ENCODE data around the gene GPC5.

Gene GPC5

GRCh38 chr13:91699863-91700262 lies 301.4 kb downstream of the GPC5 start:
- no peak overlapping the region for H3K4me3 Mint-ChIP-seq
- DNase-seq (no peak), ATAC-seq (no peak)
- no peaks in the 10 kb centered on the region for H3K27me3 Mint-ChIP-seq
- H3K27ac Mint-ChIP-seq = no peak overlapping the region
- no peaks in the 10 kb centered on the region for H3K9me3 Mint-ChIP-seq
- no peaks in the 10 kb centered on the region for H3K4me1 Mint-ChIP-seq

- Mint-ChIP-seq H3K4me3 (no peak overlapping the region), H3K27ac (no peak overlapping the region), H3K4me1 (no peaks in the 10 kb centered on the region), H3K27me3 (no peaks in the 10 kb centered on the region), H3K9me3 (no peaks in the 10 kb centered on the region)
- DNase-seq (no peak), ATAC-seq (no peak)
Measured at GRCh38 chr13:91701975-91702374, 303.6 kb downstream of the GPC5 start.

GRCh38 chr13:91702411-91702810 lies 304.0 kb downstream of the GPC5 start:
- Mint-ChIP-seq H3K4me1 (no peaks in the 10 kb centered on the region), H3K4me3 (no peak overlapping the region), H3K27ac (no peak overlapping the region), H3K27me3 (no peaks in the 10 kb centered on the region), H3K9me3 (no peaks in the 10 kb centered on the region)
- ATAC-seq (no peak), DNase-seq (no peak)

- no peak for ATAC-seq
- no peak for DNase-seq
- Mint-ChIP-seq H3K4me3 (no peak overlapping the region), H3K27me3 (no peaks in the 10 kb centered on the region), H3K27ac (no peak overlapping the region), H3K4me1 (no peaks in the 10 kb centered on the region), H3K9me3 (no peaks in the 10 kb centered on the region)
Measured at GRCh38 chr13:91704398-91704797, 306.0 kb downstream of the GPC5 start.

- Mint-ChIP-seq H3K27me3 (no peaks in the 10 kb centered on the region), H3K4me1 (no peaks in the 10 kb centered on the region), H3K27ac (no peak overlapping the region), H3K9me3 (no peaks in the 10 kb centered on the region), H3K4me3 (no peak overlapping the region)
- ATAC-seq (no peak), DNase-seq (no peak)
Measured at GRCh38 chr13:91708558-91708957, 310.1 kb downstream of the GPC5 start.

- DNase-seq (no peak), ATAC-seq (no peak)
- H3K9me3 Mint-ChIP-seq = no peaks in the 10 kb centered on the region
- H3K27me3 Mint-ChIP-seq = no peaks in the 10 kb centered on the region
- H3K4me3 Mint-ChIP-seq = no peak overlapping the region
- no peak overlapping the region for H3K27ac Mint-ChIP-seq
- H3K4me1 Mint-ChIP-seq = no peaks in the 10 kb centered on the region
Measured at GRCh38 chr13:91709180-91709579, 310.8 kb downstream of the GPC5 start.

GRCh38 chr13:91710733-91711132 lies 312.3 kb downstream of the GPC5 start:
- no peak for ATAC-seq
- no peak for DNase-seq
- H3K27ac Mint-ChIP-seq = no peak overlapping the region
- H3K4me3 Mint-ChIP-seq = no peak overlapping the region
- no peaks in the 10 kb centered on the region for H3K9me3 Mint-ChIP-seq
- no peaks in the 10 kb centered on the region for H3K27me3 Mint-ChIP-seq
- no peaks in the 10 kb centered on the region for H3K4me1 Mint-ChIP-seq

- no peak overlapping the region for H3K27ac Mint-ChIP-seq
- no peak for DNase-seq
- H3K27me3 Mint-ChIP-seq = no peaks in the 10 kb centered on the region
- no peaks in the 10 kb centered on the region for H3K4me1 Mint-ChIP-seq
- no peaks in the 10 kb centered on the region for H3K9me3 Mint-ChIP-seq
- H3K4me3 Mint-ChIP-seq = no peak overlapping the region
- ATAC-seq = no peak
Measured at GRCh38 chr13:91714855-91715254, 316.4 kb downstream of the GPC5 start.

- no peak for ATAC-seq
- no peak overlapping the region for H3K4me3 Mint-ChIP-seq
- H3K27ac Mint-ChIP-seq = no peak overlapping the region
- no peaks in the 10 kb centered on the region for H3K4me1 Mint-ChIP-seq
- no peaks in the 10 kb centered on the region for H3K9me3 Mint-ChIP-seq
- H3K27me3 Mint-ChIP-seq = peaks cover 11% of the 10 kb centered on the region
- DNase-seq = no peak
Measured at GRCh38 chr13:91716436-91717065, 318.1 kb downstream of the GPC5 start.

GRCh38 chr13:91719033-91719432 lies 320.6 kb downstream of the GPC5 start:
- Mint-ChIP-seq H3K9me3 (no peaks in the 10 kb centered on the region), H3K27ac (no peak overlapping the region), H3K27me3 (peaks cover 11% of the 10 kb centered on the region), H3K4me3 (no peak overlapping the region), H3K4me1 (no peaks in the 10 kb centered on the region)
- no peak for ATAC-seq
- DNase-seq = no peak

GRCh38 chr13:91721413-91721812 lies 323.0 kb downstream of the GPC5 start:
- ATAC-seq (no peak), DNase-seq (no peak)
- no peak overlapping the region for H3K4me3 Mint-ChIP-seq
- H3K27ac Mint-ChIP-seq = no peak overlapping the region
- H3K4me1 Mint-ChIP-seq = no peaks in the 10 kb centered on the region
- H3K9me3 Mint-ChIP-seq = no peaks in the 10 kb centered on the region
- peaks cover 11% of the 10 kb centered on the region for H3K27me3 Mint-ChIP-seq

GRCh38 chr13:91722267-91722884 lies 324.0 kb downstream of the GPC5 start:
- H3K4me1 Mint-ChIP-seq = no peaks in the 10 kb centered on the region
- DNase-seq = no peak

GRCh38 chr13:91724591-91724990 lies 326.2 kb downstream of the GPC5 start:
- Mint-ChIP-seq H3K4me1 (no peaks in the 10 kb centered on the region), H3K9me3 (no peaks in the 10 kb centered on the region), H3K27me3 (peaks cover 11% of the 10 kb centered on the region), H3K4me3 (no peak overlapping the region), H3K27ac (no peak overlapping the region)
- DNase-seq (no peak), ATAC-seq (no peak)

More at GRCh38 chr13:91722267-91722884, 324.0 kb downstream of the GPC5 start:
- Mint-ChIP-seq H3K4me3 (no peak overlapping the region), H3K27ac (no peak overlapping the region), H3K27me3 (peaks cover 11% of the 10 kb centered on the region), H3K9me3 (no peaks in the 10 kb centered on the region)
- no peak for ATAC-seq

GRCh38 chr13:91725646-91726045 lies 327.2 kb downstream of the GPC5 start:
- Mint-ChIP-seq H3K27me3 (peaks cover 7% of the 10 kb centered on the region), H3K4me1 (no peaks in the 10 kb centered on the region), H3K27ac (no peak overlapping the region), H3K9me3 (no peaks in the 10 kb centered on the region), H3K4me3 (no peak overlapping the region)
- no peak for ATAC-seq
- DNase-seq = no peak

GRCh38 chr13:91726671-91727070 lies 328.2 kb downstream of the GPC5 start:
- no peak overlapping the region for H3K4me3 Mint-ChIP-seq
- no peaks in the 10 kb centered on the region for H3K4me1 Mint-ChIP-seq
- no peaks in the 10 kb centered on the region for H3K27me3 Mint-ChIP-seq
- no peaks in the 10 kb centered on the region for H3K9me3 Mint-ChIP-seq
- H3K27ac Mint-ChIP-seq = no peak overlapping the region
- ATAC-seq (no peak), DNase-seq (no peak)

- H3K27me3 Mint-ChIP-seq = no peaks in the 10 kb centered on the region
- ATAC-seq (no peak), DNase-seq (no peak)
- H3K4me1 Mint-ChIP-seq = no peaks in the 10 kb centered on the region
- no peaks in the 10 kb centered on the region for H3K9me3 Mint-ChIP-seq
- no peak overlapping the region for H3K27ac Mint-ChIP-seq
- no peak overlapping the region for H3K4me3 Mint-ChIP-seq
Measured at GRCh38 chr13:91729859-91730258, 331.4 kb downstream of the GPC5 start.

- H3K4me1 Mint-ChIP-seq = no peaks in the 10 kb centered on the region
- DNase-seq (no peak), ATAC-seq (no peak)
- no peak overlapping the region for H3K27ac Mint-ChIP-seq
- no peak overlapping the region for H3K4me3 Mint-ChIP-seq
- H3K9me3 Mint-ChIP-seq = no peaks in the 10 kb centered on the region
- H3K27me3 Mint-ChIP-seq = peaks cover 9% of the 10 kb centered on the region
Measured at GRCh38 chr13:91739751-91740150, 341.3 kb downstream of the GPC5 start.

Data from stimulated activated naive CD8-positive, alpha-beta T cell treated with anti-CD3 and anti-CD28 coated beads, Interleukin-15, amount 100 ng/mL, for 72 hours (primary cell).